ENCODE data around the gene DUSP1. TPM values are rescaled to one million over a fixed set of nuclear protein-coding genes. Genes with fewer than 3 reads are reported as not detected.

DUSP1 gene
- total and polyA plus RNA-seq, 9 of the 15 experiments (the other 6 are each of a cell fraction or from before 2014, with no cell fraction given), result 2.1 to 14.2 (median 8.5) TPM

- no peak for TF ChIP-seq ZNF408 (CRISPR knock-in tag; IDR thresholded peaks at IDR 0.05; ENCODE audit: low read depth)
- TF ChIP-seq HINFP (tag; conservative IDR thresholded peaks at IDR 0.05; ENCODE audit: low read depth), result no peak
- TF ChIP-seq TCF7L2 (IDR thresholded peaks at IDR 0.05; ENCODE audit: low read depth, low read length), result no peak
- TF ChIP-seq FOXK2 (conservative IDR thresholded peaks at IDR 0.05 in 1 of 2, IDR thresholded peaks at IDR 0.05 in 1 of 2; ENCODE audit: low read depth in 2 of 2), result 0 out of 4 replicates have a peak, but pooled peaks of 1 of the 2 experiments have one; percentile 15
- no peak; the same call in 1 of the 2 replicates for TF ChIP-seq MEF2A (IDR thresholded peaks at IDR 0.05; ENCODE audit: control insufficient read depth, low read depth, low read length)
- TF ChIP-seq ZNF311 (CRISPR knock-in tag; IDR thresholded peaks at IDR 0.05), result no peak
- TF ChIP-seq RNF2 (IDR thresholded peaks at IDR 0.05), result peak; percentile 46; the same call in 1 of the 2 replicates
- no peak for TF ChIP-seq PHB2 (IDR thresholded peaks at IDR 0.05; ENCODE audit: low read depth)
- no peak for TF ChIP-seq ZNF398 (CRISPR knock-in tag; IDR thresholded peaks at IDR 0.05)
- peak; percentile 94 for TF ChIP-seq MYC (IDR thresholded peaks at IDR 0.05; ENCODE audit: low read depth, low read length)
- TF ChIP-seq MYC (CRISPR knock-in tag; IDR thresholded peaks at IDR 0.05; ENCODE audit: borderline replicate concordance, low read depth), result peak; percentile 95; the same call in 1 of the 2 replicates
- TF ChIP-seq ZNF551 (CRISPR knock-in tag; IDR thresholded peaks at IDR 0.05), result no peak
- TF ChIP-seq ARID2 (IDR thresholded peaks at IDR 0.05), result no peak
- no peak for TF ChIP-seq ZFP36 (IDR thresholded peaks at IDR 0.05; ENCODE audit: low read depth, low read length, partially characterized antibody)
- no peak for TF ChIP-seq ZNF407 (IDR thresholded peaks at IDR 0.05; ENCODE audit: low read depth)
- peak; percentile 86 for TF ChIP-seq TAF7 (tag; IDR thresholded peaks at IDR 0.05)
Observed at GRCh38 chr5:172770675-172771438, at the start of gene DUSP1 (continued).
